Measurements from ENCODE around the gene SMAD6.

SMAD6 gene

GRCh38 chr15:66773129-66773873 lies 71.3 kb downstream of the SMAD6 start:
- in situ Hi-C loops (cut with MboI; ENCODE audit: low sequenced_read_pairs): no loop called here

GRCh38 chr15:66774001-66774814 lies 72.2 kb downstream of the SMAD6 start:
- in situ Hi-C loops (cut with MboI; ENCODE audit: low sequenced_read_pairs): no loop called here

GRCh38 chr15:66775127-66776105 lies 73.4 kb downstream of the SMAD6 start:
- in situ Hi-C loops (cut with MboI; ENCODE audit: low sequenced_read_pairs): no loop called here

- in situ Hi-C loops (cut with MboI; ENCODE audit: low sequenced_read_pairs): no loop called here
Measured at GRCh38 chr15:66777054-66777453, 75.0 kb downstream of the SMAD6 start.

DNA sequence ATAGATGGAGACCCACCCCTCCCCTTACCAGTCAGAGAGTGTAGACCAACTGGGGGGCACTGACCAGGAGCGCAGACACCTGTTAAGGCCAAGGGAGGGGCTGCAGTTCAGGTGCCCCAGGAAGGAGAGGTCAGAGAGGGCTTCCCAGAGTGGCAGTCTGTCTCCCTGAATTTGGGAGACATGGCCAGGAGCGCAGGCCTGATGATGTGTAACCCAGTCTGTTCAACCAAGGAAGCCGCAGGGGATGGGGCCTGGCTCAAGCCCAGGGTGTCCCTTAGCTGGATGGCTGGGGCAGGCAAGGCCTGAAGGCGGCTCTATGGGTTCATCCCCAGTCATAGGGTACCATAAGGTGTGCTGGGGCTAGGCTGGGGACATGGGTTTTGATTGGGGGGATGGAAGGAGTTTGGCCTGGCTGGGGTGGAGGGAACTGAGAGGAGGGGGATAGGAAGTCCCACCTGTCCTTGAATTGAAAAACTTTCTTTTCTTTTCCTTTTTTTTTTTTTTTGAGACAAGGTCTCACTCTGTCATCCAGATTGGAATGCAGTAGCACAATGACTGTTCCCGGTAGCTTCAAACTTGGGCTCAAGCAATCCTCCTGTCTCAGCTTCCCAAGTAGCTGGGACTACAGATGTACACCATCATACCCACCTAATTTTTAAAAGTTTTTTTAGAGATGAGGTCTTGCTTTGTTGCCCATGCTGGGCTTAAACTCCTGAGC lies 75.7 kb downstream of the SMAD6 start:
- in situ Hi-C loops (cut with MboI; ENCODE audit: low sequenced_read_pairs): no loop called here

DNA sequence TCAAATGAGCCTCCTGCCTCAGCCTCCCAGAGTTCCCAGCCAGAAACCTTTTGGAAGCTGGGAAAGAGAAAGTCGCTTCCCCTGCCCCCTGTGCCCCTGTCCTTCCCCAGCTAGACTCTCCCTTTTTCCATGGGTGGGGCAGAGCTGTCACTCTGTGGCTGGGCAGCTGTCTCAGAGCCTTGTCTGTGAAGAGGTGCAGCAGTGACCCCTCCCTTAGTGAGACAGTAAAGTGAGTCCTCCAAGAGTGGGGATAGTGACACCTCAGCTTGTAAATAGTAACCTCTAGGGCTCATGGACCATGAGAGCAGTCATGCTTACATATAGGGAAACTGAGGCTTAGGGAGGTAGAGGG lies 76.3 kb downstream of the SMAD6 start:
- in situ Hi-C loops (cut with MboI; ENCODE audit: low sequenced_read_pairs): no loop called here

- in situ Hi-C loops (cut with MboI; ENCODE audit: low sequenced_read_pairs): no loop called here
Measured at GRCh38 chr15:66778716-66779115, 76.7 kb downstream of the SMAD6 start.

DNA sequence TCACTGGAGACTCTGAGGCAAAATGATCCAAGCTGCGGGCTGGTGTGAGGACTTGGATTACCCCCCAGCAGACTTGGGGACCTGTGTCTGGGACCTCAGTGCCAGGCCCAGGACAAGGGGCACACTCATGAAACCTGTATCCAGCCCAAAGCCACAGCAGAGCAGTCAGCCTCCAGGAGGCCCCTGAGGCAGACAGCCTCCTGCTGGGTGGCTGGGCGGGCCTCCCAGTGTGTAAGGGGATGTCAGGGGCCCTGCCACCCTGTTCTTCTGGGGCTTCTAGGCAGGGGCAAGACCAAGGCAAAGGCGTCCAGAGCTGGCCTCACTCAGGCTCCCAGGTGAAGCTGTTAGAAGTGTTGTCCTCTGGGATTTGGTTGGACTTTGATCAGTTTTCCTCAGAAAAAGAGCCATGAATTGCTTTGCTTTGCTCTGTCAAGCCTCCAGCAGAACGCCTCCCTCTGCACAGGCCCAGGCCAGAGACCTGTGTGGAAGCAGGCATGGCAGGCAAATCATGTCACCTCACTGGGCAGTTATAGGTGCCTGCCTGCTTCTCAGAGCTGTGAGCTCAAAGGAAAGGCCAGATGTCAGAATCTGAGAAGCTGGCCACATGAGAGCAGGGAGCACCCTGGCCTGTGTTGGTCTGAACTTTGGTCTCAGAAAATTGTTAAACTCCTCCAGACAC lies 77.4 kb downstream of the SMAD6 start:
- in situ Hi-C loops (cut with MboI; ENCODE audit: low sequenced_read_pairs): no loop called here

- in situ Hi-C loops (cut with MboI; ENCODE audit: low sequenced_read_pairs): no loop called here
Measured at GRCh38 chr15:66780172-66780972, 78.3 kb downstream of the SMAD6 start.

GRCh38 chr15:66780973-66781718 lies 79.1 kb downstream of the SMAD6 start:
- in situ Hi-C loops (cut with MboI; ENCODE audit: low sequenced_read_pairs): no loop called here

- in situ Hi-C loops (cut with MboI; ENCODE audit: low sequenced_read_pairs): no loop called here
Measured at GRCh38 chr15:66782785-66783184, 80.7 kb downstream of the SMAD6 start.

GRCh38 chr15:66783314-66783713 lies 81.3 kb downstream of the SMAD6 start:
- in situ Hi-C loops (cut with MboI; ENCODE audit: low sequenced_read_pairs): no loop called here

GRCh38 chr15:66783725-66784124 lies 81.7 kb downstream of the SMAD6 start:
- in situ Hi-C loops (cut with MboI; ENCODE audit: low sequenced_read_pairs): no loop called here

- in situ Hi-C loops (cut with MboI; ENCODE audit: low sequenced_read_pairs): no loop called here
Measured at GRCh38 chr15:66784174-66784573, 82.1 kb downstream of the SMAD6 start.

GRCh38 chr15:66785637-66786036 lies 83.6 kb downstream of the SMAD6 start:
- in situ Hi-C loops (cut with MboI; ENCODE audit: low sequenced_read_pairs): no loop called here

- in situ Hi-C loops (cut with MboI; ENCODE audit: low sequenced_read_pairs): no loop called here
Measured at GRCh38 chr15:66786222-66786621, 84.2 kb downstream of the SMAD6 start.

GRCh38 chr15:66786708-66787488 lies 84.9 kb downstream of the SMAD6 start:
- in situ Hi-C loops (cut with MboI; ENCODE audit: low sequenced_read_pairs): no loop called here

DNA sequence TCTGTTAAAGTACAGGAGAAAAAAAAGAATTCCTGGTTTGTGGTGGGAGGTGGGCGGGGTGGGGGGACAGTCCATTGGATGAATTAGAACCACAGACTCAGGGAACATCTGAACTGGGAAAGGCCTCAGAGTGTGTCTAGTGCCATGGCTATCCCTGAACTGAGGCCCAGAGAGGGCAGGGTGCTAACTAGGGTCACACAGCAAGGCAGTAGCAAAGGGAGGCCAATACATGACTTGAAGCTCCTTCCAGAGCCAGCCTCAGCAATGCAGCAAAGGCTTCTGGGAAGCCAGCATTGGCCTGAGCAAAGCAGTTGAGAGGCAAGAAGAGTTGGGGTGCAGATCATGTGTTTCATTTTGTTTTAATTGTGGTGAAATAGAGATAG lies 85.4 kb downstream of the SMAD6 start:
- in situ Hi-C loops (cut with MboI; ENCODE audit: low sequenced_read_pairs): no loop called here
